GM12878 (cell line): ENCODE data around the gene HORMAD2.

ENCODE experiments used
- BACH1 ChIP-seq: fragments of 450-650 bp; IDR thresholded peaks from 2 replicates; pipeline ENCODE4 v1.6.1; 2017; ENCODE audit warnings: mild to moderate bottlenecking, borderline replicate concordance
- BHLHE40 ChIP-seq, 2 experiments: fragments of 450-650 bp in 1 of 2; IDR thresholded peaks; 2 replicates each; pipeline ENCODE4 v1.6.1; 2011 to 2017; ENCODE audit warnings: low read depth in 2 of 2, borderline replicate concordance in 1 of 2, improper control_type of control experiment in 1 of 2, low read length in 1 of 2, mild to moderate bottlenecking in 1 of 2
- CEBPB ChIP-seq, 2 experiments: fragments of 150-350 bp in 1 of 2; IDR thresholded peaks; 2 replicates each; pipeline ENCODE4 v1.6.1; 2012 to 2014; ENCODE audit warnings: low read depth in 2 of 2, low read length in 2 of 2, borderline replicate concordance in 1 of 2, inconsistent platforms in 1 of 2
- CREB1 ChIP-seq: IDR thresholded peaks from 2 replicates; pipeline ENCODE4 v1.6.1; 2012; ENCODE audit warnings: low read depth, mild to moderate bottlenecking, inconsistent platforms
- CTCF ChIP-seq, 3 experiments: IDR thresholded peaks in 2 of 3; conservative IDR thresholded peaks in 1 of 3; 2 replicates each; pipeline ENCODE4 v1.5.1; 2011; ENCODE audit warnings: low read depth in 3 of 3, low read length in 3 of 3, mild to moderate bottlenecking in 3 of 3, control low read depth in 2 of 3, moderate library complexity in 2 of 3, inconsistent platforms in 1 of 3, mixed read lengths in 1 of 3; ENCODE audit not compliant: control insufficient read depth in 2 of 3, insufficient read depth in 1 of 3; ENCODE audit errors: extremely low read depth in 1 of 3
- EP300 ChIP-seq, 2 experiments: fragments of 150-350 bp in 1 of 2; IDR thresholded peaks; 2 replicates each; pipeline ENCODE4 v1.6.1; 2011 to 2012; ENCODE audit warnings: low read depth in 2 of 2, low read length in 2 of 2, borderline replicate concordance in 1 of 2, improper control_type of control experiment in 1 of 2, inconsistent platforms in 1 of 2; ENCODE audit not compliant: control insufficient read depth in 1 of 2
- EZH2 ChIP-seq: IDR thresholded peaks from 2 replicates; pipeline ENCODE4 v1.6.1; 2012; ENCODE audit warnings: low read depth, mild to moderate bottlenecking, control low read depth, inconsistent platforms, low read length, borderline replicate concordance; ENCODE audit not compliant: control insufficient read depth
- FOXM1 ChIP-seq: IDR thresholded peaks from 2 replicates; pipeline ENCODE4 v1.6.1; 2012; ENCODE audit warnings: low read depth, mild to moderate bottlenecking, inconsistent platforms, low read length, moderate library complexity
- KAT2A ChIP-seq: conservative IDR thresholded peaks from 2 replicates; pipeline ENCODE4 v1.6.1; 2011; ENCODE audit warnings: low read depth, low read length; ENCODE audit not compliant: control insufficient read depth
- YY1 ChIP-seq: IDR thresholded peaks from 2 replicates; pipeline ENCODE4 v1.6.1; 2011; ENCODE audit warnings: low read depth, mild to moderate bottlenecking, low read length
- ZSCAN29 ChIP-seq: fragments of 450-650 bp; IDR thresholded peaks from 2 replicates; pipeline ENCODE4 v1.6.1; 2017; ENCODE audit warnings: mild to moderate bottlenecking, moderate library complexity
- TF ChIP-seq, protein P1 (sequence below): IDR thresholded peaks from 2 replicates; pipeline ENCODE4 v1.6.1; 2012; ENCODE audit warnings: low read depth, low read length, improper control_type of control experiment
- TF ChIP-seq, protein P2 (sequence below): IDR thresholded peaks from 2 replicates; pipeline ENCODE4 v1.6.1; 2012; ENCODE audit warnings: mild to moderate bottlenecking, low read depth, low read length

DNA sequence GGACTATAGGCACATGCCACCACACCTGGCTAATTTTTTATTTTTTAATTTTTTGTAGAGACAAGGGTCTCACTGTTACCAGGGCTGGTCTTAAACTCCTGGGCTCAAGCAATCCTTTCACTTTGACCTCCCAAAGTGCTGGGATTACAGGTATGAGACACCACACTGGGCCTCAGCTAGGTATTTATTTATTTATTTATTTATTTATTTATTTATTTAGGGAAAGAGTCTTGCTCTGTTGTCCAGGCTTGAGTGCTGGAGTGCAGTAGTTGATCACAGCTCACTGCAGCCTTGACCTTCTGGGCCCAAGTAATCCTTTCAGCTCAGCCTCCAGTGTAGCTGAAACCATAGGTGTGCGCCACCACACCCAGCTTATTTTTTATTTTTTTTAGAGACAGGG is 43.2 kb downstream of the HORMAD2 start:
- TF ChIP-seq CTCF (IDR thresholded peaks at IDR 0.05 in 2 of 3, conservative IDR thresholded peaks at IDR 0.05 in 1 of 3; ENCODE audit: control insufficient read depth in 2 of 3, extremely low read depth in 1 of 3, insufficient read depth in 1 of 3, low read depth in 3 of 3, low read length in 3 of 3) = no peak
- TF ChIP-seq CEBPB (IDR thresholded peaks at IDR 0.05; ENCODE audit: borderline replicate concordance in 1 of 2, low read depth in 2 of 2, low read length in 2 of 2) = no peak
- TF ChIP-seq FOXM1 = no peak
- no peak for TF ChIP-seq KAT2A
- no peak for TF ChIP-seq BACH1
- no peak for TF ChIP-seq ZSCAN29
- no peak for TF ChIP-seq CREB1
- no peak for TF ChIP-seq EZH2
- no peak for TF ChIP-seq BHLHE40 (IDR thresholded peaks at IDR 0.05; ENCODE audit: borderline replicate concordance in 1 of 2, low read depth in 2 of 2, low read length in 1 of 2)
- no peak for TF ChIP-seq YY1
- TF ChIP-seq, protein P1, sequence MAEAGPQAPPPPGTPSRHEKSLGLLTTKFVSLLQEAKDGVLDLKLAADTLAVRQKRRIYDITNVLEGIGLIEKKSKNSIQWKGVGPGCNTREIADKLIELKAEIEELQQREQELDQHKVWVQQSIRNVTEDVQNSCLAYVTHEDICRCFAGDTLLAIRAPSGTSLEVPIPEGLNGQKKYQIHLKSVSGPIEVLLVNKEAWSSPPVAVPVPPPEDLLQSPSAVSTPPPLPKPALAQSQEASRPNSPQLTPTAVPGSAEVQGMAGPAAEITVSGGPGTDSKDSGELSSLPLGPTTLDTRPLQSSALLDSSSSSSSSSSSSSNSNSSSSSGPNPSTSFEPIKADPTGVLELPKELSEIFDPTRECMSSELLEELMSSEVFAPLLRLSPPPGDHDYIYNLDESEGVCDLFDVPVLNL = no peak
- TF ChIP-seq EP300 (IDR thresholded peaks at IDR 0.05; ENCODE audit: borderline replicate concordance in 1 of 2, control insufficient read depth in 1 of 2, low read depth in 2 of 2, low read length in 2 of 2) = no peak
- TF ChIP-seq, protein P2, sequence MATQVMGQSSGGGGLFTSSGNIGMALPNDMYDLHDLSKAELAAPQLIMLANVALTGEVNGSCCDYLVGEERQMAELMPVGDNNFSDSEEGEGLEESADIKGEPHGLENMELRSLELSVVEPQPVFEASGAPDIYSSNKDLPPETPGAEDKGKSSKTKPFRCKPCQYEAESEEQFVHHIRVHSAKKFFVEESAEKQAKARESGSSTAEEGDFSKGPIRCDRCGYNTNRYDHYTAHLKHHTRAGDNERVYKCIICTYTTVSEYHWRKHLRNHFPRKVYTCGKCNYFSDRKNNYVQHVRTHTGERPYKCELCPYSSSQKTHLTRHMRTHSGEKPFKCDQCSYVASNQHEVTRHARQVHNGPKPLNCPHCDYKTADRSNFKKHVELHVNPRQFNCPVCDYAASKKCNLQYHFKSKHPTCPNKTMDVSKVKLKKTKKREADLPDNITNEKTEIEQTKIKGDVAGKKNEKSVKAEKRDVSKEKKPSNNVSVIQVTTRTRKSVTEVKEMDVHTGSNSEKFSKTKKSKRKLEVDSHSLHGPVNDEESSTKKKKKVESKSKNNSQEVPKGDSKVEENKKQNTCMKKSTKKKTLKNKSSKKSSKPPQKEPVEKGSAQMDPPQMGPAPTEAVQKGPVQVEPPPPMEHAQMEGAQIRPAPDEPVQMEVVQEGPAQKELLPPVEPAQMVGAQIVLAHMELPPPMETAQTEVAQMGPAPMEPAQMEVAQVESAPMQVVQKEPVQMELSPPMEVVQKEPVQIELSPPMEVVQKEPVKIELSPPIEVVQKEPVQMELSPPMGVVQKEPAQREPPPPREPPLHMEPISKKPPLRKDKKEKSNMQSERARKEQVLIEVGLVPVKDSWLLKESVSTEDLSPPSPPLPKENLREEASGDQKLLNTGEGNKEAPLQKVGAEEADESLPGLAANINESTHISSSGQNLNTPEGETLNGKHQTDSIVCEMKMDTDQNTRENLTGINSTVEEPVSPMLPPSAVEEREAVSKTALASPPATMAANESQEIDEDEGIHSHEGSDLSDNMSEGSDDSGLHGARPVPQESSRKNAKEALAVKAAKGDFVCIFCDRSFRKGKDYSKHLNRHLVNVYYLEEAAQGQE = no peak
